Type B pancreatic cell (in vitro differentiated cells): ENCODE results near the gene TP53BP1. TPM values are rescaled to one million over a fixed set of nuclear protein-coding genes. Genes with fewer than 3 reads are reported as not detected.

Experiments
- DNase-seq: peaks from one replicate; pipeline ENCODE4 v3.0.0; 2021; ENCODE audit warnings: mixed read lengths; ENCODE audit not compliant: unreplicated experiment; ENCODE audit errors: extremely low spot score
- H3K27ac Mint-ChIP-seq: 2 replicates; pipeline ENCODE4 v1.8.0; 2021; ENCODE audit warnings: mild to moderate bottlenecking, mixed read lengths
- H3K27me3 Mint-ChIP-seq: 2 replicates; pipeline ENCODE4 v1.8.0; 2021; ENCODE audit warnings: mixed read lengths
- H3K36me3 Mint-ChIP-seq: 2 replicates; pipeline ENCODE4 v1.8.0; 2021; ENCODE audit warnings: mixed read lengths
- H3K4me1 Mint-ChIP-seq: one replicate; pipeline ENCODE4 v1.8.0; 2021; ENCODE audit warnings: mixed read lengths; ENCODE audit not compliant: unreplicated experiment
- H3K4me3 Mint-ChIP-seq: 2 replicates; pipeline ENCODE4 v1.8.0; 2021; ENCODE audit warnings: mild to moderate bottlenecking, mixed read lengths
- H3K9me3 Mint-ChIP-seq: 2 replicates; pipeline ENCODE4 v1.8.0; 2021; ENCODE audit warnings: mixed read lengths
- total RNA-seq: library from RNA; stranded (reverse); gene quantifications from 2 replicates; pipeline ENCODE4 v1.2.1, GENCODE V29; 2021; ENCODE audit warnings: low replicate concordance
- TF ChIP-seq, protein P1 (sequence below): fragments of 200-600 bp; sonication (generic); conservative IDR thresholded peaks from 2 replicates; pipeline ENCODE4 v1.5.0; 2021; ENCODE audit warnings: antibody characterized with exemption, mild to moderate bottlenecking

The TP53BP1 gene
- total RNA-seq, 1 donor from 2014 or later: 101 TPM

DNA sequence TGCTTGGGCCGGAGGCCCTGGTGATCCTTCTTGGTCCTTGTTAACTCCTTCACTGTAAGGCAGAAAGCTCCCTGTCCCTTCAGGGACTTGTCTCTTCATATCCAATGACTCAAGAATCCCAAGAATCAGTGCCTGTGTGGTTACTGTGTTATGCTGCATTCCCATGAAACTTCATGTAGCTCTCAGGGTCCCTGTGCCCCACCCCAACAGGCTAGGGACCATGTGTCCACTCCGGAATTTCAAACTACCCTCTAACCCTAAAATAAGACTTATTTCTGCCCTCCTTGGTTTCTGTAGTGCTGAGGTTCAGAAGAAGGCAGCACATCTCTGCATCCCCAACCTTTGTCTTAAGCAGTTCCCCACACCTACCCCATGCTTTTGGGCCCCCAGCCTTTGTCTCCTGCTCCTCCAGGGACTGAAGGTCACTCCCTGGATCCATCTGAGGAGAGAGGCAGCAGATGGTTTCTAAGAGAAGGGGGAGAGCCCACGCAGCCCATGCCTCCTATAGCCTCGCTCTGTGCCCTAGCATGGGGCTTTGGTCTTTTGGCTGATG lies 23.9 kb upstream of the TP53BP1 start:
- DNase-seq: no peak
- Mint-ChIP-seq H3K9me3 (no peaks in the 10 kb centered on the region), H3K4me1 (peaks cover 60% of the 10 kb centered on the region), H3K27ac (peak overlapping the region; percentile 80), H3K27me3 (peaks cover 5% of the 10 kb centered on the region), H3K4me3 (peak overlapping the region; percentile 92), H3K36me3 (peaks cover 10% of the 10 kb centered on the region)
- TF ChIP-seq, protein P1, sequence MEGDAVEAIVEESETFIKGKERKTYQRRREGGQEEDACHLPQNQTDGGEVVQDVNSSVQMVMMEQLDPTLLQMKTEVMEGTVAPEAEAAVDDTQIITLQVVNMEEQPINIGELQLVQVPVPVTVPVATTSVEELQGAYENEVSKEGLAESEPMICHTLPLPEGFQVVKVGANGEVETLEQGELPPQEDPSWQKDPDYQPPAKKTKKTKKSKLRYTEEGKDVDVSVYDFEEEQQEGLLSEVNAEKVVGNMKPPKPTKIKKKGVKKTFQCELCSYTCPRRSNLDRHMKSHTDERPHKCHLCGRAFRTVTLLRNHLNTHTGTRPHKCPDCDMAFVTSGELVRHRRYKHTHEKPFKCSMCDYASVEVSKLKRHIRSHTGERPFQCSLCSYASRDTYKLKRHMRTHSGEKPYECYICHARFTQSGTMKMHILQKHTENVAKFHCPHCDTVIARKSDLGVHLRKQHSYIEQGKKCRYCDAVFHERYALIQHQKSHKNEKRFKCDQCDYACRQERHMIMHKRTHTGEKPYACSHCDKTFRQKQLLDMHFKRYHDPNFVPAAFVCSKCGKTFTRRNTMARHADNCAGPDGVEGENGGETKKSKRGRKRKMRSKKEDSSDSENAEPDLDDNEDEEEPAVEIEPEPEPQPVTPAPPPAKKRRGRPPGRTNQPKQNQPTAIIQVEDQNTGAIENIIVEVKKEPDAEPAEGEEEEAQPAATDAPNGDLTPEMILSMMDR: no peak

DNA sequence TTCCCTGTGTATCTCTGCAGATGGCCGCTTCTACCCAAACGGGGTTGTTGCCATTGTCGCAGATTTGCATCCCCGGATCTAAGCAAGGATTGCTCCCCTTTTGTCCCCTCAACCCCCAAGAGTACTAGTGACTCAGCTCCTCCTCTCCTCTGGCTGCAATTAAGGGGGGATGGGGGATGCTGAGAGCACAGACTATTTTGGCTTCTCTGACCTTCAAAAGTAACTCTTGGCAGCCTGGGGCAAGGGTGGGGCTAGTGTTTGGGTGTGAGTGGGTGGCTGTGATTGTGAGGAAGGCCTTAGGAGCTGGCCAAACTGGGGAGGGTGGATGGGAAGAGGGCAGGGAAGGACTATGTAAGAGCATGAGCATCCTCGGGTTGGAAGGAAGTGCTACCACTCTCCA lies 23.2 kb upstream of the TP53BP1 start:
- Mint-ChIP-seq H3K27ac (no peak overlapping the region), H3K36me3 (peaks cover 6% of the 10 kb centered on the region), H3K4me3 (peak overlapping the region; percentile 70), H3K27me3 (peaks cover 6% of the 10 kb centered on the region), H3K4me1 (peaks cover 66% of the 10 kb centered on the region), H3K9me3 (no peaks in the 10 kb centered on the region)
- DNase-seq: no peak
- TF ChIP-seq, protein P1: no peak

DNA sequence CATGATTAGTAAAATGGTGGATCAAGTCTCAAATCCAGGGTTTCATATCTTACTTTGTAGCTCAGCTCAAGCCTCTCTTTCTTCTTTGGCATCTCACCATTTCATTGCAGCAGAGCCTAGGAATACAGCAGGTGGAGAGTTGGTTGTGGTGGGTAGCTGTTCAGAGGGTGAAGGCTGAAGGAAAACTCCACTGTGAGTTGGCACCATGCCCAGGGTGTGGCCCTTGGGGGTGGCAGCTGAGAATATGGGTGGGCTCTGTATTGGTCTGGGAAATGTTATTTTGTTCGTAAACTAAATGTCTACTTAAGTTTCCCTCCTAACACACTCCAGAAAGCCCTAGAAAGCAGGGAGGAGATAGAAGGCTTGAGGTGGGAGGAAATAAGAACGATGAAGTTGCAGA lies 22.8 kb upstream of the TP53BP1 start:
- Mint-ChIP-seq H3K9me3 (no peaks in the 10 kb centered on the region), H3K4me1 (peaks cover 68% of the 10 kb centered on the region), H3K27me3 (peaks cover 6% of the 10 kb centered on the region), H3K27ac (no peak overlapping the region), H3K36me3 (peaks cover 4% of the 10 kb centered on the region), H3K4me3 (peak overlapping the region; percentile 70)
- no peak for DNase-seq
- TF ChIP-seq, protein P1: no peak

DNA sequence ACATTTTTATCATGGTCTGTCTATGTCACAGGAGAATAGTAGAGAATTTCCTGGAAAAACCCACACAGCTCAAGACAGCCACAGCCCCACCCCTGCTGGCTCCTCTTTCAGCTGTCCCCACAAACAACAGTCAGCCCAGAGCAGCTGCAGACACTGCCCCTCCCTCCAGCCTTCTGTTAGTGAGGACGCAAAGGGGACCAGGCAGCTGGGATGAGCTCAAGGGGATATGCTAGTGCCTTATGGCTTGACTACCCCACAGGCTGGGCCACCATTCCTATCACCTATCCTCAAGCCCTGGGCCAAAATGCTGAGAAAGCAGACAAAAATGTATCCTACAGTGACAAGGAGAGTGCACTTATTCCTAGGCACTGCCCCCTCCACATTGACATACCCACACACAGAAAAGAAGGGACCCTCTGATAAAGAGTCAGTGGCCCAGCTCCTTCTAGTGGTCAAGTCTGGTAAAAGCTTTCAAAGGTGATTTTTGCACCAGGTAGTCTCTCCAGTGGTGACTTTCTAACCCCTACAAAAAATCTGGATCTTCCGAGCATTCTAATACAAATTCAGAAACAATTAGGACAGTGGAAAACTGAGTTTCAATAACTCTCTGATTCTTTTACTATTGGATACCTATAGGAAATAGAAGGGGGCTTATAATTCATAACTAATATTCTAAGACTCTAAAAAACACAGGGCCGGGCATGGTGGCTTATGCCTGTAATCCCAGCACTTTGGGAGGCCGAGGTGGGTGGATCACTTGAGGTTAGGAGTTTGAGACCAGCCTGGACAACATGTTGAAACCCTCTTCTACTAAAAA lies 21.5 kb upstream of the TP53BP1 start:
- H3K4me3 Mint-ChIP-seq: no peak overlapping the region
- no peaks in the 10 kb centered on the region for H3K9me3 Mint-ChIP-seq
- H3K27me3 Mint-ChIP-seq: peaks cover 6% of the 10 kb centered on the region
- H3K4me1 Mint-ChIP-seq: peaks cover 68% of the 10 kb centered on the region
- no peaks in the 10 kb centered on the region for H3K36me3 Mint-ChIP-seq
- no peak for DNase-seq
- no peak overlapping the region for H3K27ac Mint-ChIP-seq
- TF ChIP-seq, protein P1: peak; percentile 78

DNA sequence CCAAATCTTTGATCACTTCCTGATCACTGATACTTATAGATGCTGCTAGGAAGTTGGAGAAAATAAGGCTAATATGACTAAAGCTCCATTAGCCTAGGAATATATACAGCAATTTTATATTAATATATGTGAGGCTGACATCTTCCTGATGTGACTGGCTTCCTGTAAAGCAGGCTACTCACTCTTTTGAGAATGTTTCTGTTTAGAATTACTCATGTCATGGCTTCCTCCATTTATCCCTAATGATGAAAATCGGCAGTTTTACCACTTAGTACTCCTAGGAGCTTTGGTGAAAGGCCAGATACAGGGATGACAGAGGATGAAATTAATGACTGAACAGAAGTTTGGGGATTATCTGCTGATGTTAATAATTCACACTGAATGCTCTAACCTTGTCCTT lies 20.6 kb upstream of the TP53BP1 start:
- H3K4me1 Mint-ChIP-seq: peaks cover 64% of the 10 kb centered on the region
- DNase-seq: no peak
- H3K27ac Mint-ChIP-seq: no peak overlapping the region
- no peak overlapping the region for H3K4me3 Mint-ChIP-seq
- H3K27me3 Mint-ChIP-seq: peaks cover 6% of the 10 kb centered on the region
- H3K36me3 Mint-ChIP-seq: no peaks in the 10 kb centered on the region
- no peaks in the 10 kb centered on the region for H3K9me3 Mint-ChIP-seq
- TF ChIP-seq, protein P1: no peak
